ENCODE results near the gene PGF.
"Not testable (repeated sequence)": the region's sequence is repeated elsewhere in the genome, so short reads cannot be mapped to it uniquely, and the experiment has no call there.

PGF gene

DNA sequence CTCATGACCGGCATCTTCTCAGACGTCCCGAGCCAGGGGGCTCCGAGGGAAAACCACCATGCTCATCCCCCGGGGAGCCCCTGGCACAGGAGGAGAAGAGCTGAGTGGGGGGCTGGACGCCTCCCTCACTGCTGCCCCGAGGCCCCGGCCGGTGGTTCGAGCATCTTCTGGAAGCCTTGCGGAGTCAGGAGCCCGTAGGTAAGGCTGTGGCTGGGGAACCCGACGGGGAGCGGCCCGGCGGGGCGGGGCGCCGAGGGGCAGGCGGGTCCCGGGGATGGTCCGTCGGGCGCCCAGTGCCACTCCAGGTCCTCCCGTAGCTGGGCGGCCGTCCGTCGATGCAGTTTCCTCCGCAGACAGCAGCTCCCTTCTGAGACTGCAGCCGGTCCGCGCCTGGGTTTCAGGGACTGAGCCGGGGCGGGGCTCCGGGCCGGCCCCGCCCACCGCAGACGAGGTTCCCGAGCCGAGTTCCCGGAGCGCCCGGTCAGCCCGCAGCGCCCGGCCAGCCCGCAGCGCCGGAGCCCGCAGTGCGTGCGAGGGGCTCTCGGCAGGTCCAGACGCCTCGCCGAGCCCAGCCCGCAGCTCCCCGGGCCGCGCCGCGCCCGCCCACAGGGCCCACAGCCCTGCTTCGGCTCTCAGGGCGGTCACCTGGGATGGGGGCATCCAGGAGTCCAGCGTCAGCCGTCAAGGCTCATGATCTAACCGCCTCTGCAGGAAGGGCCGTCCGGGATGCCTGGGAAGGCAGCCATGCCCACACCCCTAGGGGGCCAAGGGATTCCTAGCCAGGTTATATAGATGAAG lies at the start of gene PGF:
TSS of gene PGF (minus strand) at position 369 of the 798 bp plus-strand sequence. CDS start at position 14, 355 bp downstream.
- DNase-seq, result peak; percentile 7

DNA sequence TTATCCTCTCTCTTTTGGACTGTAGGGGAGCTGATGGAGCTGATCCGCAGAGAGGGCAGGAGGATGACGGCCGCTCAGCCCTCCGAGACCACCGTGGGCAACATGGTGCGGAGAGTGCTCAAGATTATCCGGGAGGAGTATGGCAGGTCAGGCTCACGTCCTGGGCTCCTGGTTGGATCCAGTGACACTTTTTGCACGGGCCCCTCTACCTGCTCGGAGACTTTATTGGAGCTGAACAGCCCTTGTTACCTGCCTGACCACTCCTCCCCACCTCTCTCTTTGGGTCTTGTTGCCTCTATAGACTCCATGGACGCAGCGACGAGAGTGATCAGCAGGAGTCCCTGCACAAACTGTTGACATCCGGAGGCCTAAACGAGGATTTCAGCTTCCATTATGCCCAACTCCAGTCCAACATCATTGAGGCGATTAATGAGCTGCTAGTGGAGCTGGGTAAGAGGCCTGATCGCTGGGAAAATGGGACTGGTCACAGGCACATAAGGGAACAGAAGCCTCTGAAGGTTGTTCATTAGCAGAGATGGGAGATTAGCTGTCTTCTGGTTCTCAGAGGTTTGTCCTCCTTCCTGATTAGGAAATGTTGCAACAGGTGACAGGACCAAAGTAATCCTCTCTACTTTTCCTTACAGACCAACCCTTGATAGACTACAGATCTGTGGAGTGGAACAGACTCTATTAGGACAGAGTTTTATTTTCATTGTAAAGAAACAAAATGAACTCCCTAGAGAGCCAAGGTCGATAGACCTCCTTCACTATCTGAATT lies 48.0 kb upstream of the PGF start:
- DNase-seq, result no peak

- DNase-seq, result peak; percentile 99
Observed at GRCh38 chr14:75002392-75003249, 47.2 kb upstream of the PGF start, which contains the start of gene EIF2B2. EIF2B2 (plus strand) TSS chr14:75002921; CDS start chr14:75002991, 70 bp downstream.

DNA sequence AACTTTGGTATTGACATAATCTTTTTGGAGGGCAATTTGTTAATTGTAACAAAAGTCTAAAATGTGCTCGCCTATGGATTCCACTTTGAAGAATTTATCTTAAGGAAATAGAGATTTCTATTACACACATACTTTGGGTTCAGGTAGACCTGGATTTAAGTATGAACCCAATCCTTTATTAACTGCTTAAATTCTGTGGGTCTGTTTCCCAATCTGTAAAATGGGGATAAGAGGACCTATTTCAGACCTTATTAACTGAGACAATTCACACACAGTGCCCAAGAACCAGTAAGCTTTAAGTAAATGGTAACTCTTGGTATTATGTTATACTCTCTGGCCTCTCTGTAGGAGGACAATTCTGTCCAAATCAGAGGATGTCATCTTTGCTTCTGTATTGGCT lies 46.5 kb upstream of the PGF start:
- DNase-seq, result no peak

DNA sequence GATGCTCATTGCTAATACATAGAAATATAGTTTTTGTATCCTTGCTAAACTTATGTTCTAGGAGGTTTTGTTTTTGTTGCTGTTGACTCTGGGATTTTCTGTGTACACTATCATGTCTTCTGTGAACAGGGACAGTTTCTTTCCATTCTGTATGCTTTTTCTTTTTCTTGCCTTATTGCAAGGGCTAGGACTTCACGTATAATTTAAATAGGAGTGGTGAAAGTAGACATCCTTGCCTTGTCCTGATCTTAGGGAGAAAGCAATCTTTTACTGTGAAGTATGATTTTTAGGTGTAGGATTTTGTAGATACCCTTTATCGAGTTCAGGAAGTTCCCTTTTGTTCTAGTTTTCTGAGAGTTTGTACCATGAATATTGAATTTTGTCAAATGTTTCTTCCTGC lies 45.9 kb upstream of the PGF start:
- DNase-seq, result no peak

GRCh38 chr14:74995781-74996180 lies 40.4 kb upstream of the PGF start:
- DNase-seq, result not testable (repeated sequence)

DNA sequence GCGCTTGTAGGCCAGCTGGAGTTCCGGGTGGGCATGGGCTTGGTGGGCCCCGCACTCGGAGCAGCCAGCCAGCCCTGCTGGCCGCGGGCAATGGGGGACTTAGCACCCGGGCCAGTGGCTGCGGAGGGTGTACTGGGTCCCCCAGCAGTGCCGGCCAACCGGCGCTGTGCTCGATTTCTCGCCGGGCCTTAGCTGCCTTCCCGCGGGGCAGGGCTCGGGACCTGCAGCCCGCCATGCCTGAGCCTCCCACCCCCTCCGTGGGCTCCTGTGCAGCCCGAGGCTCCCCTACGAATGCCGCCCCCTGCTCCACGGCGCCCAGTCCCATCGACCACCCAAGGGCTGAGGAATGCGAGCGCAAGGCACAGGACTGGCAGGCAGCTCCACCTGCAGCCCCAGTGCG lies 38.8 kb upstream of the PGF start:
- not testable (repeated sequence) for DNase-seq

DNA sequence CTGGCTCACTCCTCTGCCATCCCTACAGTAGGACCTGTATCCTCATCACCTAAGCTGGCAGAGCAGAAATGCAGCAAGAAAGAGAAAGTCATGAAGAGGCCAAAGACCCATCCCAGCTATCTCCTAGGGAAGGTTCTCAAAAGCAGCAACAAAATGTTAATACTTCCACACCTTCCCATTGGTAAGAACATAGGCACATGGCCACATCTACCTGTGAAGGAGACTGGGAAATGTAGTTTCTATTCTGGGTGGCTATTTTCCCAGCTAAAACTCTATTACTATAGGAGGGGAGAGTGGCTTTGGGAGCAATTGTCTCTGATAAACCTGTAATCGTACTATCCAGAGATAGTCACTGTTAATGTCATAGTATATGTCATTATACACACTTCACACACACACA lies 33.6 kb upstream of the PGF start:
- no peak for DNase-seq

DNA sequence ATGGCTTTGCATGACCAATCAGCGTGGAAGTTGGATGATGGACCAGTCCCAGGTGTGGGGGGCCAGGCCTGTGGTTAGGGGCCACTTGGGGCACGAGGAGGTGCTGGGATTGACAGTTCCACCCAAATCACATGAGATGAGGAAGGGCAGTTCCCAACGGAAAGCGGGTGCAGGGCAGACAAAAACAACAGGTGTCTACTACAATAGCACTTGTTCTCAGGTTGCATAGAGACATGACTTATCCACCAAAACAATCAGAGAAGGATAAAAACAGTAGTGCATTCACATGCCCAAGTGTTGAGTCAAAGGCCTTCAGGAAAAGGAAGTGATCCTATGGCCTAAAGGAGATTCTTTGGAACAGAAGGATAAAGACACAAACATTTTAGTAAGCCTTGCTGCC lies 32.7 kb upstream of the PGF start:
- DNase-seq, result no peak

GRCh38 chr14:74985806-74986205 lies 30.4 kb upstream of the PGF start:
- no peak for DNase-seq

DNA sequence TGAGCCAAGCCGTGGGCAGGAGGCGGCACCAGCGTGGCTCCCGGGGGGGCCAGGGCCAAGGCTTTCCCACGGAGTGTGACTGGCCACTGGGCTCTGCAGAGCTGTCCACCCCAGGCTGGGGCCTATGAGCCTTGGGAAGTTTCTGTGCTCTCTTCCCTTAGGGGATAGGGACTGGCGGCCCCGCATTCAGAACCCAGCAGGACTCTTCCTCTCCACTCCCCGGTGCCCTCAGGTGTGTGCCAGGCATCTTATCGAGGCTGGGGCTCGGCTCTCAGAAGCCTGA lies 29.6 kb upstream of the PGF start:
- no peak for DNase-seq

GRCh38 chr14:74984236-74985027 lies 29.0 kb upstream of the PGF start:
- no peak for DNase-seq

- no peak for DNase-seq
Observed at GRCh38 chr14:74983343-74983742, 27.9 kb upstream of the PGF start.

- DNase-seq, result no peak
Observed at GRCh38 chr14:74982661-74983060, 27.3 kb upstream of the PGF start.

GRCh38 chr14:74981833-74982232 lies 26.4 kb upstream of the PGF start:
- DNase-seq, result no peak

DNA sequence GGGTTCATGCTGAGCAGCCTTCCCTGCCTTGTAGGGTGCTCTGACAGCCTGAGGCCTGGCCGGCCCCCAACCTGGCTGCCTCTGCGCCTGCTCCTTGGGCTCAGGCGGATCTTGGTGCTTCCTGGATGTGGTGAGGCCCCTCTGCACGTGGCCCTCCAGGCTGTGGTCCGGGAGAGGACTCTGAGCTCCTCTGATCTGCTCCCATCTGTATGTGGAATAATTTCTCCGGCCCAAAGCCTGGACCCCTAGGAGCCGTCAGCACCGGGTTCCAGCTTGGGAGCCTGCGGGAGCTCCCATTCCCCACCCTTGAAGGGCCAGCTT lies 26.0 kb upstream of the PGF start:
- DNase-seq, result no peak

DNA sequence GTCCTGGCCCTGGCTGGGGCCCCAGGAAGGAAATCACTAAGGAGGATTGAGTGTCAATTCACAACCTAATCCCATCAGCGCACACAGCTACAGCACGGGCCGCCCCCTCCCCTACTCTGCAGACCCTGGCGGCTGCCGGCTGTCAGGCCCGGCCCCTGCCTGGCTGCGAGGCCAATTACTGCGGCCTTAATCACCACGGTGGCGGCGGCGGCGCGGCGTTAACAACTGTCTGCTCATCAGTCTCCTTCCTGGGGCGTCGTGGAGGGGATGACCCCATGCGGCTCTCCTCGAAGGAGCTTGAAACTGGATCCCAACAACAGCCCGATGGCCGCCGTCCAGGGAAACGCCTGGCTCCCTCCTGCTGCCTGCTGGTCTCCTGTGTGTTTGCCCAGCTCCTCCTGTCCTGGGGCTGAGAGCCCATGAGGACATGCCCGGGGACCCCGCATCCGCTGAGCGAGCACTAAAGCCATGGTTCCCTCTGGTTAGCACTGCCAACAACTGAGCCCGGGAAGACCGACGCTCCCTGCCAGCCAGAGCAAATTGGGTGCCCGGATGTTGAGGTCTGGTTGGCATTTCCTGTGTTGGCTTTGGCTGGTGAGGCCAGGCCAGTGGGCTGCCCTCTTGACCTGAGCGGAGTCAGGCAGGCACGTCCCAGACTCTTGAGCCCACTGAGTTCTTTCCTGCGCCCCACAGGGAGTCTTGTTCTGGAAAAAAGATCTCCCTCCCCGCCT lies 25.5 kb upstream of the PGF start:
- no peak for DNase-seq

DNA sequence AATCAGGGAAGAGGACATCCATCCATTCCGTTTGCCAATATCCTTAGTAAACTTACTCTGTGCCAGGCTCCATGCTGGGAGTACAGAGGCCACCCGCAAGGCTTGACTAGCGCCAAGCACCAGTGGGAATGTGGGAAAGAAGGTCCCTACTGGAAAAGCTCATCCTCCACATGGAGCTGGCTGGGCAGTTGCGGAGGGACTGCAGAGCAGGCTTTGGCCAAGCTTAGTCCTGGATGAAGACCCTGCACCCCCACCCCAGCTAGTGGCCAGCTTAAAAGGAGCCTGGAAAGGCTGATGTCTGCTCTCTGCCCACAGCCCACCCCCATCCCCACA lies 25.0 kb upstream of the PGF start:
- DNase-seq, result no peak

DNA sequence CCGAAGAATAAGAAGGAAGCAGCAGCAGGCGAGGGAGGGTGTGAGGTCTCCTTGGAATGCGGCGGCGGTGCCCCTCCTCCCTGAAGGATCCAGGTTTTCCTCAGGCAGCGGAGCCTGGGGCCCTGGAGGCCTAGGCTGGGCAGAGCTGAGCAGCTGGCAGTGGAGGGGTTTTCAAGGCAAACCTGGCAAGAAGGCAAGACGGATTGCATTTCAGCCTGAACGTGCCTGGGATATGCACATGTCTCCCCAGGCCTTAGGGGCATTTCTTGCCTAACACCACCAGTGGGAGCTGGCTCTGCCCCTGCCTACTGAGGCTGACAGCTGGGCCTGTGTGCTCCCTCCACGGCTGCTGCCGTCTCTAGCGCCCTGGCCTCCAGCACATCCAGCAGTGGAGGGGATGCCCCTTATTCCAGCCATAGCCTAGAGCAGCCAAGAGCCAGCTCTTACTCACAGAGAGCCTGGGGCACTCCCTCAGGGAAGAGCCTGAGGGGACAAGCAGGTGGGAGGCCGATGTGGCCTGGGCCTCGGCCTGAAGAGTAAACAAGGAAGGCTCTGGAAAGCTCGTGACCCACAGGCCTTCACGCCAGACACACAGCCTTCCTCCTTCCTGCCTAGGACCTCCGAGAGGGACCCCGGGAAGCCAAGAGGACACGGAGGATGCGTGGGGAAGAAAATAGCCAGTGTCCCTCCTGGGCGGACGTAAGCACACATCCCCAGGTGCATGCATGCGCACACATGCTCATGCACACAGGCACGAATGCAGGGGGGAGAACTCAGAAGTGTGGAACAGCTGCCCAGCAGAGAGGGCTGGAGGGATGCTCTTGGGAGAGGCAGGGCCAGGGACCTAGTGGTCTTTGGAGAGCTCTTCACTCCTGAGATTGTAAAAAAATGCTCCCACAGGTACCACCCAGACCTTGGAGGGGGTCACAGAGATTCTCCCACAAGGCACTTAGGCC lies 24.3 kb upstream of the PGF start:
- DNase-seq, result no peak

DNA sequence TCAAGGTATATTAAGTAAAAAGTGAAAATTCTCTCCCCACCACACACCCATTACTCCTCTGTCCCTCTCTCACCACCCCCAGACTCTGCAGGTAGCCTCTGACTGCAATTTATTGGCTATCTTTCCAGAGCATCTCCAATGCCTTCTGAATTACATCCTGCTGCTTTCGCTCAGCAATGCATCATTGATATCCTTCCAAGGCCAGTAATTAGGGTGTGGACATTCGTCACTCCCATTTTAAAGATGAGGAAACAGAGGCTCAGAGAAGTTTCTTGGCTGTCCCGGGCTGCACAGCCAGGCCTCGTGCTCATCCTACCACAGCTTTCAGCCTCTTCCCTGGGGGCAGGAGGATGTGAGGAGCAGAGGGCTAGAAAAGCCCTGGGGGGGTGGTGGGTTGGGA lies 23.6 kb upstream of the PGF start:
- no peak for DNase-seq

DNA sequence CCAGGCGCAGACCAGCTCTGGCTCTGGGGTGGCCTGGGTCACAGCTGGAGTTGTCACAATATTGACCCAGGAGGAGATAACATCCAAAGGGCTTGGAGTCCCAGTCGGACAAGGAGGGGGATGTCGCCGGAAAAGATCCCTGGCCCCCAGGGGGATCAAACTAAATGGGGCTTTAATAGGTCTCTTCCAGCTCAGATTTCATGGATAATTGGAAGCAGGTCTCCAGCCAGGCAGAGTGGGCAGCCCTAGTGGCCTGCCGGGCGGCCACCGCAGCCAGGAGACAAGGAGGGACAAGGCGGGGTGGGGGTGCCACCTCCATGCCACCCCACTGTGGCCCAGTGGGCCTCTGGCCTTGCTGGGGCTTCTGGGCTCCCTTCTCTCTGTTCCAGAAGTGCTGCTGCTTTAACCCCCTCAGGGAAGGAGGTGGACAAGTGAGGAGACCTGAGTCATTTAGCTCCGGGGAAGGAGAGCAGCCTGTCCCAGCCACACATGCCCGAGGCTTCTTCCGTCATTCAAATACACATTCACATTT lies 23.1 kb upstream of the PGF start:
- DNase-seq, result no peak
